ENCODE measurements around the gene SLC12A7. TPM values are rescaled to one million over a fixed set of nuclear protein-coding genes. Genes with fewer than 3 reads are reported as not detected.
A peak's percentile ranks its signal among the peaks of the same experiment; 100 is the strongest.

Gene SLC12A7
- total and polyA plus RNA-seq, 4 experiments from 2014 or later = 11.7 to 32.9 (median 26.5) TPM

DNA sequence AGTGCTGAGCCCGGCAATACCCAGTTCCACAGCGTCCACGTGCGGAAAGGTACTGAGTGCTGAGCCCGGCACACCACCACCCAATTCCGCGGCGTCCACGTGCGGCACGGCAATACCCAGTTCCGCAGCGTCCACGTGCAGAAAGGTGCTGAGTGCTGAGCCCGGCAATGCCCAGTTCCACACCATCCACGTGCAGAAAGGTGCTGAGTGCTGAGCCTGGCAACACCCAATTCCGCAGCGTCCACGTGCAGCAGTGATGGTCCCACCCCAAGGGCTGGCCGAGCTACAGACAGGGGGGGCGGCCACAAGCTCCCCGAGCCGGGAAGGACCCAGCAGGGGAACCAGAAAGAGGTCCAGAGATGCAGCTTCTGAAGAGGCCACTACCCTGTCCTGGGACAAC, 20.2 kb downstream of the SLC12A7 start:
- Histone ChIP-seq H3K27me3 (ENCODE audit: insufficient read depth, low read length) (no peaks in the 10 kb centered on the region), H3K27ac (ENCODE audit: low read depth, low read length) (no peak overlapping the region), H3K4me1 (ENCODE audit: insufficient read depth, low read length) (no peaks in the 10 kb centered on the region), H3K4me3 (ENCODE audit: low read length in 2 of 2) (no peak overlapping the region), H3K9me3 (ENCODE audit: control insufficient read depth in 1 of 2, low read length in 2 of 2) (no peaks in the 10 kb centered on the region), H3K36me3 (ENCODE audit: insufficient read depth, low read length) (peaks cover 13% of the 10 kb centered on the region)
- no peak for DNase-seq
- Mint-ChIP-seq H3K27ac (no peak overlapping the region), H3K27me3 (no peaks in the 10 kb centered on the region), H3K4me1 (peaks cover 0 to 12% (median 6%) of the 10 kb centered on the region in 4 donors), H3K36me3 (peaks cover 12 to 16% of the 10 kb centered on the region in 2 donors), H3K9me3 (no peaks in the 10 kb centered on the region), H3K4me3 (no peak overlapping the region)
- intact Hi-C loops (cut with micrococcal nuclease) = no loop called here
- CTCF ChIA-PET (ENCODE audit: partially characterized antibody) = no interaction called here
- POLR2A ChIA-PET (ENCODE audit: partially characterized antibody) = no interaction called here

DNA sequence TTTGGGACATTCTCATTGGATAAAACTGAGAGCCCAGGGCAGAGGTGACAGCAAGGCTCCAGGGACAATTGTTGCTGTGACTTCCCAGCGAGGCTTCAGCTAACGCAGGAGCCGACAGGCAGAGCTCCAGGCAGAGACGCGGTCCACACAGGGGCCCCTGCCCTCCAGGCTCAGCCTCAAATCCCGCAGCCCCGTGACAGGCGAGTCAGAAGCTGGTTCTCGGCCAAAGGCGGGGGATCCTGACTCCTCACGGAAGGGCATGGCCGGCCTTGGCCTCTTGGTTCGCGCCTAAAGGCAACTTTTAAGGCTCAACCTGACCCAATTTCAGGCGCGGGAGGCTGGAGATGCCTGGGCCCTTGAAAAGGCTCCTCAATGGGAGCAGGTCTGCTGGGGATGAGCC, 21.3 kb downstream of the SLC12A7 start:
- no peak for DNase-seq
- CTCF ChIA-PET (ENCODE audit: partially characterized antibody) = no interaction called here
- Histone ChIP-seq H3K4me3 (ENCODE audit: low read length in 2 of 2) (no peak overlapping the region), H3K36me3 (ENCODE audit: insufficient read depth, low read length) (peaks cover 19% of the 10 kb centered on the region), H3K27me3 (ENCODE audit: insufficient read depth, low read length) (no peaks in the 10 kb centered on the region), H3K4me1 (ENCODE audit: insufficient read depth, low read length) (no peaks in the 10 kb centered on the region), H3K27ac (ENCODE audit: low read depth, low read length) (no peak overlapping the region), H3K9me3 (ENCODE audit: control insufficient read depth in 1 of 2, low read length in 2 of 2) (no peaks in the 10 kb centered on the region)
- Mint-ChIP-seq H3K27me3 (no peaks in the 10 kb centered on the region), H3K4me3 (no peak overlapping the region), H3K4me1 (peaks cover 0 to 7% (median 2%) of the 10 kb centered on the region in 4 donors), H3K27ac (no peak overlapping the region), H3K36me3 (peaks cover 12 to 13% of the 10 kb centered on the region in 2 donors), H3K9me3 (no peaks in the 10 kb centered on the region)
- POLR2A ChIA-PET (ENCODE audit: partially characterized antibody) = interaction anchor here (0.6 to 1.2 kb wide), 2 partner anchors 50 to 529 kb away, joined by 3 to 4 read pairs; no protein-coding TSS in a partner anchor
- intact Hi-C loops (cut with micrococcal nuclease) = no loop called here

DNA sequence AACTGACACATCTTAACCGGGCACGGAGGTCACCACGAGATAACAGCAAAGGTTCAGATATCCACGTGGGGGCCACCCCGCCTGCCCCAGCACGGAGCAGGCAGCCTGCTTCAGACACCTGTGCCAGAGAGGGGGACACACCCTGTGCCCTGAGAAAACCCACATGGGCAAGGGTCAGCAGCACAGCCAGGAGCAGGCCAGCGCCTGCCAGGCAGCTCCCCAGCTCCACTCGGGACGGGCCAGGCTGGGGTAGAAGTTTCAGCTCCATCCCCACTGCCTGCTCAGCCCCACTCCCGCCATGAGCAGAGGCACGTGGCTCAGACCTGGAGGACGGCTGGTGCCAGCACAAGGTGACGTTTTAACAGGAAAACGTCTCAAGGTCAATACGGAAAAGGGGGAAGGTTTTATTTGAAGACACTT, 22.2 kb downstream of the SLC12A7 start:
- no peaks in the 10 kb centered on the region for H3K27me3 Mint-ChIP-seq
- POLR2A ChIA-PET (ENCODE audit: partially characterized antibody) = interaction anchor here (1.2 kb wide), 1 partner anchor 50 kb away, joined by 3 read pairs; no protein-coding TSS in a partner anchor
- peaks cover 0 to 5% (median 0%) of the 10 kb centered on the region in 4 donors for H3K4me1 Mint-ChIP-seq
- H3K9me3 ChIP-seq (ENCODE audit: control insufficient read depth in 1 of 2, low read length in 2 of 2) = no peaks in the 10 kb centered on the region
- intact Hi-C loops (cut with micrococcal nuclease) = no loop called here
- peaks cover 21% of the 10 kb centered on the region for H3K36me3 ChIP-seq (ENCODE audit: insufficient read depth, low read length)
- H3K27ac Mint-ChIP-seq = peak overlapping the region in 1 of 7 donors; percentile 30
- no peak for DNase-seq
- peaks cover 11 to 13% of the 10 kb centered on the region in 2 donors for H3K36me3 Mint-ChIP-seq
- no peaks in the 10 kb centered on the region for H3K4me1 ChIP-seq (ENCODE audit: insufficient read depth, low read length)
- no peak overlapping the region for H3K4me3 Mint-ChIP-seq
- no peaks in the 10 kb centered on the region for H3K27me3 ChIP-seq (ENCODE audit: insufficient read depth, low read length)
- H3K9me3 Mint-ChIP-seq = no peaks in the 10 kb centered on the region
- H3K27ac ChIP-seq (ENCODE audit: low read depth, low read length) = no peak overlapping the region
- CTCF ChIA-PET (ENCODE audit: partially characterized antibody) = no interaction called here
- no peak overlapping the region for H3K4me3 ChIP-seq (ENCODE audit: low read length in 2 of 2)

DNA sequence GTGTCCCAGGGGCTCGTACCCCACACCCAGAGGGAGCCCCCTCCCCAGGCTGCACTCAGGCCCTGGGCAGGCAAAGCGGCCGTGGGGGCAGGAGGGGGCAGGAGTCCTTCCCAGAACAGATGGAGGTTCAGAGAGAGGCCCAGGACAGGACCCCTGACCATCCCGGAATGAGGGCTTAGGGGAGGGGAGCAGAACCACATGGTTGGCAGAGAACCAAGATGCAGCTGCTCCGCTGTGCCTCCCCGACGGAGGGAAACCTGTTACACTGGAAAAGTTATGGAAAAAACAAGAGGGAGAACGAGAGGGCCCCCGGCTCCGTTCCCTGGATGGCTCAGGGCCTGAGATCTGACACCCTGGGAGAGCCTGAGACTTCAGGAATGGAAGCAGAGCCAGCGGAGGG, 22.7 kb downstream of the SLC12A7 start:
- H3K9me3 ChIP-seq (ENCODE audit: control insufficient read depth in 1 of 2, low read length in 2 of 2) = no peaks in the 10 kb centered on the region
- H3K9me3 Mint-ChIP-seq = no peaks in the 10 kb centered on the region
- CTCF ChIA-PET (ENCODE audit: partially characterized antibody) = no interaction called here
- H3K4me3 Mint-ChIP-seq = no peak overlapping the region
- H3K4me3 ChIP-seq (ENCODE audit: low read length in 2 of 2) = no peak overlapping the region
- peaks cover 9% of the 10 kb centered on the region in 2 donors for H3K36me3 Mint-ChIP-seq
- peaks cover 20% of the 10 kb centered on the region for H3K36me3 ChIP-seq (ENCODE audit: insufficient read depth, low read length)
- no peak for DNase-seq
- intact Hi-C loops (cut with micrococcal nuclease) = no loop called here
- no peaks in the 10 kb centered on the region for H3K27me3 ChIP-seq (ENCODE audit: insufficient read depth, low read length)
- no peak overlapping the region for H3K27ac ChIP-seq (ENCODE audit: low read depth, low read length)
- H3K4me1 Mint-ChIP-seq = peaks cover 0 to under 1% (median 0%) of the 10 kb centered on the region in 4 donors
- no peaks in the 10 kb centered on the region for H3K27me3 Mint-ChIP-seq
- POLR2A ChIA-PET (ENCODE audit: partially characterized antibody) = interaction anchor here (1.2 kb wide), 1 partner anchor 51 kb away, joined by 3 read pairs; no protein-coding TSS in a partner anchor
- H3K27ac Mint-ChIP-seq = peak overlapping the region in 1 of 7 donors; percentile 53
- H3K4me1 ChIP-seq (ENCODE audit: insufficient read depth, low read length) = no peaks in the 10 kb centered on the region

DNA sequence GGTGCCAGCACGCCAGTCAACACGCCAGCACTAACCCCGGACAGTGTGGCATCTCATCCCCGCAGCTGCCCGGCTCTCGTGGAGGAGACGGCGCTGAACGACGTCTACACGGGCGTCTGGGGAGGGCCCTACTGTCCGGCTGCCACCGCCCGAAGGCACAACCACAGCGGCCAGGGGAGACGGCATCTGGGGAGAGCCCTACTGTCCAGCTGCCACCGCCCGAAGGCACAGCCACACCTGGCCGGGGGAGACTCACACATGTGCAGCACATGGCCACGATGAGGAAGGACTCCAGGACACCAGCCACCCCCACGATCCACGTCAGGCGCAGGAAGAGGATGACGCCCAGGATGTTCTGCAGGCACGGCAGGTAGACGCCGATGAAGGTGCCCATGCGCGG, 23.1 kb downstream of the SLC12A7 start:
- Mint-ChIP-seq H3K27ac (no peak overlapping the region), H3K4me1 (no peaks in the 10 kb centered on the region)

DNA sequence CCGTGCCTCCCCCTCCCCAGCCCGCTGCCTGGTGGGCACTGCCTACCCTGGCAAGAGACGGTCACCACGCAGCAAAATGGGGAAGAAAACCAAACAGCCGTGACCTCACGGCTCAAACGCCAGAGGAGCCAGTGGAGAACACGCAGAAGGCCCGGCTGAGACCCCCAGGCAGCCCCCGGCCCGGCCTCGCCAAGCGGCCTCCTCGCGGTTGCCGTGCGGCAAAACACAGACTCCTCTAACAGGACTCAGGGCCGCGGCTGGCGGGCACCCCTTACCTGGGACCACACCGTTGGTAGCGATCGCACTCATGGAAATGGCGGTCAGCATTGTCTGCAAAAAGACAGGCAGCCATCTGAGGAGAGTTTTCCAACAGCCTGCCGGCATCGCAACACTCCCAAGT, 23.8 kb downstream of the SLC12A7 start:
- no peak overlapping the region for H3K4me3 Mint-ChIP-seq
- no peaks in the 10 kb centered on the region for H3K9me3 Mint-ChIP-seq
- Histone ChIP-seq H3K4me1 (ENCODE audit: insufficient read depth, low read length) (no peaks in the 10 kb centered on the region), H3K27ac (ENCODE audit: low read depth, low read length) (no peak overlapping the region), H3K27me3 (ENCODE audit: insufficient read depth, low read length) (no peaks in the 10 kb centered on the region), H3K9me3 (ENCODE audit: control insufficient read depth in 1 of 2, low read length in 2 of 2) (no peaks in the 10 kb centered on the region), H3K4me3 (ENCODE audit: low read length in 2 of 2) (no peak overlapping the region), H3K36me3 (ENCODE audit: insufficient read depth, low read length) (peaks cover 19% of the 10 kb centered on the region)
- ChIA-PET POLR2A (ENCODE audit: partially characterized antibody) (no interaction called here), CTCF (ENCODE audit: partially characterized antibody) (no interaction called here)
- peaks cover 8 to 9% of the 10 kb centered on the region in 2 donors for H3K36me3 Mint-ChIP-seq
- no peaks in the 10 kb centered on the region for H3K4me1 Mint-ChIP-seq
- DNase-seq = no peak
- intact Hi-C loops (cut with micrococcal nuclease) = no loop called here
- H3K27ac Mint-ChIP-seq = no peak overlapping the region
- H3K27me3 Mint-ChIP-seq = no peaks in the 10 kb centered on the region

More for the DNA sequence above, 23.1 kb downstream of the SLC12A7 start:
- Histone ChIP-seq H3K9me3 (ENCODE audit: control insufficient read depth in 1 of 2, low read length in 2 of 2) (no peaks in the 10 kb centered on the region), H3K36me3 (ENCODE audit: insufficient read depth, low read length) (peaks cover 19% of the 10 kb centered on the region), H3K27me3 (ENCODE audit: insufficient read depth, low read length) (no peaks in the 10 kb centered on the region), H3K4me3 (ENCODE audit: low read length in 2 of 2) (no peak overlapping the region), H3K4me1 (ENCODE audit: insufficient read depth, low read length) (no peaks in the 10 kb centered on the region), H3K27ac (ENCODE audit: low read depth, low read length) (no peak overlapping the region)
- peaks cover 8 to 9% of the 10 kb centered on the region in 2 donors for H3K36me3 Mint-ChIP-seq
- DNase-seq = no peak
- H3K9me3 Mint-ChIP-seq = no peaks in the 10 kb centered on the region
- no peaks in the 10 kb centered on the region for H3K27me3 Mint-ChIP-seq
- POLR2A ChIA-PET (ENCODE audit: partially characterized antibody) = no interaction called here
- CTCF ChIA-PET (ENCODE audit: partially characterized antibody) = no interaction called here
- intact Hi-C loops (cut with micrococcal nuclease) = no loop called here
- H3K4me3 Mint-ChIP-seq = no peak overlapping the region

DNA sequence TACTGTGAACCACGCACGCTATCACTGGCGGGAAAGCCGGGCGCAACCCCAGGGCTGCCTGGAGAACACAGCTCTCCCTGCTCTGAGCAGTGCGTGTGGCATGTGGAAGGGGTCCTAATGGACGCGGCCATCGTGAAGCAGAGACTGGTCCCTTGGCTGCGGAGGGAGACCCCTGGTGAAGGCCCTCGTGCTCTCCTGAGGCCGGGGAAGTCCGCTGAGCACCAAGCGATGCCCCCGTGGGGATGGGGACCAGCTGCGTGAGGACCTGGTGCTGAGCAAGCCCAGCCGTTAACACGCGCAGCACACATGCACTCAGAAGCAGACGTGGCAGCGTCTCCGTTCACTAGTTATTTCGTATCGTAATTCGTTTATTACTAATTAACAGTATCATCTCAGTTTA, 24.4 kb downstream of the SLC12A7 start:
- CTCF ChIA-PET (ENCODE audit: partially characterized antibody) = no interaction called here
- Mint-ChIP-seq H3K27me3 (no peaks in the 10 kb centered on the region), H3K27ac (no peak overlapping the region), H3K9me3 (no peaks in the 10 kb centered on the region), H3K4me3 (no peak overlapping the region), H3K36me3 (peaks cover 4 to 6% of the 10 kb centered on the region in 2 donors), H3K4me1 (no peaks in the 10 kb centered on the region)
- Histone ChIP-seq H3K9me3 (ENCODE audit: control insufficient read depth in 1 of 2, low read length in 2 of 2) (no peaks in the 10 kb centered on the region), H3K36me3 (ENCODE audit: insufficient read depth, low read length) (peaks cover 19% of the 10 kb centered on the region), H3K27ac (ENCODE audit: low read depth, low read length) (no peak overlapping the region), H3K4me3 (ENCODE audit: low read length in 2 of 2) (no peak overlapping the region), H3K27me3 (ENCODE audit: insufficient read depth, low read length) (no peaks in the 10 kb centered on the region), H3K4me1 (ENCODE audit: insufficient read depth, low read length) (no peaks in the 10 kb centered on the region)
- no peak for DNase-seq
- POLR2A ChIA-PET (ENCODE audit: partially characterized antibody) = no interaction called here
- intact Hi-C loops (cut with micrococcal nuclease) = no loop called here

DNA sequence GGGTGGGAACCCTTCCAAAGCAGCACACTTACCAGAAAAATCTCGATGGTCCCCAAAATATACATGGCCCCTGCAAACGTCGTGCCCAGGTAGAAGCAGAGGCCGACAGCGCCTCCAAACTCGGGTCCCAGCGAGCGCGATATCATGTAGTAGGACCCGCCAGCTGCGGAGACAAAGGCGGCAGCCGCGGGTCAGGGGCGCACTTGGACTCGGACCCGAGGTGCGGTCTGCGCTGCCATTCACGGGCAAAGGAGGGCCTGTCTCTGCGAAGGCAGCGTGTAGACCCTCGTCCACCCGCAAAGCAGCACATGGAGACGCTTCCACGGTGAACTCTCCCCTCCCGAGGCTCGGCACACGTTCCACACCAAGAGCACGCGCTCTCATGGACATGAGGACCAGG, 25.0 kb downstream of the SLC12A7 start:
- H3K4me3 Mint-ChIP-seq = no peak overlapping the region
- Histone ChIP-seq H3K27ac (ENCODE audit: low read depth, low read length) (no peak overlapping the region), H3K36me3 (ENCODE audit: insufficient read depth, low read length) (peaks cover 19% of the 10 kb centered on the region), H3K27me3 (ENCODE audit: insufficient read depth, low read length) (no peaks in the 10 kb centered on the region), H3K9me3 (ENCODE audit: control insufficient read depth in 1 of 2, low read length in 2 of 2) (no peaks in the 10 kb centered on the region), H3K4me3 (ENCODE audit: low read length in 2 of 2) (no peak overlapping the region), H3K4me1 (ENCODE audit: insufficient read depth, low read length) (no peaks in the 10 kb centered on the region)
- H3K27me3 Mint-ChIP-seq = no peaks in the 10 kb centered on the region
- H3K36me3 Mint-ChIP-seq = peaks cover 4 to 5% of the 10 kb centered on the region in 2 donors
- no peak overlapping the region for H3K27ac Mint-ChIP-seq
- no peaks in the 10 kb centered on the region for H3K4me1 Mint-ChIP-seq
- intact Hi-C loops (cut with micrococcal nuclease) = no loop called here
- POLR2A ChIA-PET (ENCODE audit: partially characterized antibody) = no interaction called here
- DNase-seq = no peak
- no peaks in the 10 kb centered on the region for H3K9me3 Mint-ChIP-seq
- CTCF ChIA-PET (ENCODE audit: partially characterized antibody) = no interaction called here
